Hematopoietic multipotent progenitor cell treated with erythropoietin and hydrocortisone succinate and interleukin-3 and kit ligand, for 8 days (in vitro differentiated cells): ENCODE measurements around the gene GABBR2.

Experiments used
- DNase-seq: peaks from one replicate; pipeline ENCODE4 v3.0.0-alpha.2; 2015

Gene GABBR2

GRCh38 chr9:98619788-98620187, 88.9 kb downstream of the GABBR2 start:
- DNase-seq = no peak

- DNase-seq = no peak
Measured at GRCh38 chr9:98615633-98616032, 93.1 kb downstream of the GABBR2 start.

- DNase-seq = no peak
Measured at GRCh38 chr9:98614941-98615340, 93.8 kb downstream of the GABBR2 start.

GRCh38 chr9:98612061-98612752, 96.5 kb downstream of the GABBR2 start:
- DNase-seq = no peak

GRCh38 chr9:98611319-98611718, 97.4 kb downstream of the GABBR2 start:
- no peak for DNase-seq

GRCh38 chr9:98610711-98611110, 98.0 kb downstream of the GABBR2 start:
- DNase-seq = no peak

GRCh38 chr9:98610211-98610610, 98.5 kb downstream of the GABBR2 start:
- DNase-seq = no peak

- no peak for DNase-seq
Measured at GRCh38 chr9:98609646-98610045, 99.1 kb downstream of the GABBR2 start.

- no peak for DNase-seq
Measured at GRCh38 chr9:98607787-98608186, 100.9 kb downstream of the GABBR2 start.

GRCh38 chr9:98607152-98607551, 101.6 kb downstream of the GABBR2 start:
- DNase-seq = no peak

- no peak for DNase-seq
Measured at GRCh38 chr9:98606730-98607129, 102.0 kb downstream of the GABBR2 start.

- DNase-seq = no peak
Measured at GRCh38 chr9:98605116-98605515, 103.6 kb downstream of the GABBR2 start.

GRCh38 chr9:98603821-98604383, 104.8 kb downstream of the GABBR2 start:
- no peak for DNase-seq

- no peak for DNase-seq
Measured at GRCh38 chr9:98602839-98603500, 105.8 kb downstream of the GABBR2 start.

GRCh38 chr9:98600631-98601030, 108.1 kb downstream of the GABBR2 start:
- no peak for DNase-seq

- no peak for DNase-seq
Measured at GRCh38 chr9:98599566-98600216, 109.0 kb downstream of the GABBR2 start.

GRCh38 chr9:98598861-98599260, 109.9 kb downstream of the GABBR2 start:
- DNase-seq = no peak

- DNase-seq = no peak
Measured at GRCh38 chr9:98597236-98597771, 111.4 kb downstream of the GABBR2 start.

- no peak for DNase-seq
Measured at GRCh38 chr9:98596486-98596885, 112.2 kb downstream of the GABBR2 start.

- DNase-seq = no peak
Measured at GRCh38 chr9:98594546-98595160, 114.1 kb downstream of the GABBR2 start.

GRCh38 chr9:98593354-98594253, 115.1 kb downstream of the GABBR2 start:
- no peak for DNase-seq

GRCh38 chr9:98591696-98592095, 117.0 kb downstream of the GABBR2 start:
- no peak for DNase-seq
